CD4-positive, alpha-beta T cell (primary cell): ENCODE results near the gene RSPRY1. TPM values are rescaled to one million over a fixed set of nuclear protein-coding genes. Genes with fewer than 3 reads are reported as not detected.

Experiments used
- ATAC-seq: fragments of 200-7000 bp; cut with Tn5 transposase; one replicate; pipeline ENCODE4 v1.10.0; 2022; ENCODE audit warnings: mild to moderate bottlenecking; ENCODE audit not compliant: poor library complexity
- CTCF ChIA-PET: fragments of 350-600 bp; sonication (Branson Sonifier 250); formaldehyde crosslinking; loops from one replicate; lab custom pipeline; 2021; ENCODE audit warnings: antibody characterized with exemption, inconsistent platforms; lab: Charles Lee
- POLR2A ChIA-PET: fragments of 350-600 bp; sonication (Branson Sonifier 250); formaldehyde crosslinking; loops from one replicate; lab custom pipeline; 2021; ENCODE audit warnings: antibody characterized with exemption, inconsistent platforms; lab: Charles Lee
- DNase-seq, 14 experiments: peaks; one replicate each; pipeline ENCODE4 v3.0.0-alpha.2; 2013 to 2020; ENCODE audit warnings: mixed read lengths in 2 of 14
- H3K27ac ChIP-seq, 2 donors: one replicate each; pipeline versions ENCODE4 v1.5.1 to v1.7.0; 2013; ENCODE audit warnings: low read length in 2 of 2, low read depth in 1 of 2, mild to moderate bottlenecking in 1 of 2
- H3K27me3 ChIP-seq, 2 experiments: 1 replicate in 1 of 2; 2 replicates in 1 of 2; pipeline versions ENCODE4 v1.6.1 to v1.7.0; 2013; ENCODE audit warnings: low read length in 2 of 2, control low read depth in 1 of 2, mild to moderate bottlenecking in 1 of 2, moderate library complexity in 1 of 2; ENCODE audit not compliant: insufficient read depth in 2 of 2, control insufficient read depth in 1 of 2
- H3K36me3 ChIP-seq: one replicate; pipeline ENCODE4 v1.6.1; 2013; ENCODE audit warnings: low read length, control low read depth; ENCODE audit not compliant: insufficient read depth
- H3K4me1 ChIP-seq: one replicate; pipeline ENCODE4 v1.6.1; 2013; ENCODE audit warnings: low read length, control low read depth; ENCODE audit not compliant: insufficient read depth
- H3K4me3 ChIP-seq: one replicate; pipeline ENCODE4 v1.5.1; 2013; ENCODE audit warnings: mild to moderate bottlenecking, low read length, moderate library complexity
- H3K9me3 ChIP-seq, 2 experiments: 1 replicate in 1 of 2; 2 replicates in 1 of 2; pipeline versions ENCODE4 v1.6.1 to v1.7.0; 2013; ENCODE audit warnings: low read length in 2 of 2, mild to moderate bottlenecking in 2 of 2, control low read depth in 1 of 2, moderate library complexity in 1 of 2; ENCODE audit not compliant: control insufficient read depth in 1 of 2, insufficient read depth in 1 of 2
- H3K27ac Mint-ChIP-seq: one replicate; pipeline ENCODE4 v1.8.0; 2020; ENCODE audit warnings: mixed read lengths
- H3K27me3 Mint-ChIP-seq: one replicate; pipeline ENCODE4 v1.8.0; 2021; ENCODE audit warnings: mixed read lengths
- H3K36me3 Mint-ChIP-seq: one replicate; pipeline ENCODE4 v1.8.0; 2021; ENCODE audit warnings: low read depth, mixed read lengths
- H3K4me1 Mint-ChIP-seq: one replicate; pipeline ENCODE4 v1.8.0; 2021; ENCODE audit warnings: low read depth, mixed read lengths
- H3K4me3 Mint-ChIP-seq: one replicate; pipeline ENCODE4 v1.8.0; 2020; ENCODE audit warnings: mild to moderate bottlenecking, mixed read lengths
- H3K9me3 Mint-ChIP-seq: one replicate; pipeline ENCODE4 v1.8.0; 2020; ENCODE audit warnings: mixed read lengths
- intact Hi-C, 2 experiments: fragments of 100-400 bp; cut with DNase I in 1 of 2; cut with micrococcal nuclease in 1 of 2; formaldehyde crosslinking; loops; one replicate each; pipeline versions ENCODE4 v1.15.1 to v1.9.0; 2023 to 2025; cut with DNase I, micrococcal nuclease
- total RNA-seq, 174 experiments: library from RNA in 2 of 174; stranded (reverse) in 2 of 174; gene quantifications; one replicate each; pipeline ENCODE4 v1.2.3 and lab custom pipeline; 2021 to 2026
- TF ChIP-seq, protein P1 (sequence below): fragments of 200-600 bp; IDR thresholded peaks from one replicate; pipeline ENCODE4 v1.8.0; 2022; ENCODE audit warnings: antibody characterized with exemption, mild to moderate bottlenecking

RSPRY1 gene
- total RNA-seq, 2 experiments from 2014 or later = 19.9 to 21.3 TPM

DNA sequence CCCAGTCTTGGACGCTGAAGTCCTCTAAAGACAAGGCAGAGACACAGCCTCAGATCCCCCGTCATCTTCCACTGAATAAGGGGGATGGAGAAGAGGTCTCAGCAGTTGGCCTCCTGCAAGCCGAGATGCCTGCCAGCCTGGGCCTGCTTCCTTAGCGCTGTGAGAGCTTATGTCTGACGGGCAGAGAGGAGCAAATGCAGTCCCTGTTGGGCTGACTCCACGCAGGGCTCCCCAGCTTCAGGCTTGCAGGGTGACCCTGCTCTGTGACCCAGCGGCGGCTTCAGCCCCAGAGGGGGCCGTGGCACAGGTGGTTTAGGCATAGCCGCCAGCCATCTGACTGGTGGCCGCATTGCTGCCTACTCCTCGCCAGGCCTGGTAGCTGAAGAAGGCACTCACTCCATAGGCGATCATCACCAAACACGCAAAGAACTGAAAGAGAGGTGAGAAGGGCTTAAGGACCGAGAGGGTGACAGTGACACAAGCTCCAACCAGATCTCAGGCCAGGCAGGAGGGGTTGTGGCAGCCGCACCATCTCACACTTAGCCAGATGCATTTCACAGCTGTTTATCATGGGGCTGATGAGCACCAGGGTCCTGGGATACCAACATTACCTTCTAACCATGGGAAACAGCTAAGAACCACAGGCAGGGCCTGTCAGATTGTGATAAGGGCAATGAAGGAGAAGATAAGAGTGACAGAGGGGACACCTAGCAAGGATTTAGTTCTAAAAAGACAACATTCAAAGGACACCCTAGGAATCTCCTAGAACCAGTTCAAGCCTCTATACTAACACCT, 70.7 kb downstream of the RSPRY1 start:
- peaks cover 11% of the 10 kb centered on the region for H3K4me1 Mint-ChIP-seq
- DNase-seq = no peak

DNA sequence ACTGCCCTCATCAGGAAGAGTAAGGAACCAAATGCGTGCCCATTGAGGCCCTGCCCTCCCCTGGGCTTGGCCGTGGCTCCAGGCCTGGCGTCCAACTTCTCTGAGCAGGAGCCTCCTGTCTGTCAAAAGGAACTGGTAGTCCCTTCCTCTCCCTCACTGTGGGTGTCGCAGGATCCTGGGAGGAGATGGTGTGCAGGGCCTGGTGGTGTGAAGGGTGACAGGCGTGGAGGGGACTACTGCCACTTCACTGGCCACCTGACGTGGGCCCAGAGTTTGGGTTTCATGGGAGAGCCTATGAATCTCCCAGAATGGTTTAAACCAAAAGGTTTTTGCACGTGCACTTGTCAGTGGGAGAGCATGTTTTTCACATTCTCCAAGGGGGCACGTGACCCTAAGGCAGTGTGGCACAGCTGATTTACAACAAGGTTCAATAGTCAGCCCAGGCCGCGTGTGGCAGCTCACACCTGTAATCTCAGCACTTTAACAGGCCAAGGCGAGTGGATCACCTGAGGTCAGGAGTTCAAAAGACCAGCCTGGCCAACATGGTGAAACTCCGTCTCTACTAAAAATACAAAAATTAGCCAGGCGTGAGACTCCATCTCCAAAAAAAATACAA, 71.4 kb downstream of the RSPRY1 start:
- Histone ChIP-seq H3K4me3 (no peak overlapping the region), H3K27me3 (no peaks in the 10 kb centered on the region), H3K9me3 (no peaks in the 10 kb centered on the region), H3K27ac (no peak overlapping the region), H3K36me3 (peaks cover 25% of the 10 kb centered on the region), H3K4me1 (peaks cover 15% of the 10 kb centered on the region)
- no peaks in the 10 kb centered on the region for H3K27me3 Mint-ChIP-seq
- no peaks in the 10 kb centered on the region for H3K9me3 Mint-ChIP-seq
- peaks cover 42% of the 10 kb centered on the region for H3K36me3 Mint-ChIP-seq
- intact Hi-C loops = no loop called here
- TF ChIP-seq, protein P1, sequence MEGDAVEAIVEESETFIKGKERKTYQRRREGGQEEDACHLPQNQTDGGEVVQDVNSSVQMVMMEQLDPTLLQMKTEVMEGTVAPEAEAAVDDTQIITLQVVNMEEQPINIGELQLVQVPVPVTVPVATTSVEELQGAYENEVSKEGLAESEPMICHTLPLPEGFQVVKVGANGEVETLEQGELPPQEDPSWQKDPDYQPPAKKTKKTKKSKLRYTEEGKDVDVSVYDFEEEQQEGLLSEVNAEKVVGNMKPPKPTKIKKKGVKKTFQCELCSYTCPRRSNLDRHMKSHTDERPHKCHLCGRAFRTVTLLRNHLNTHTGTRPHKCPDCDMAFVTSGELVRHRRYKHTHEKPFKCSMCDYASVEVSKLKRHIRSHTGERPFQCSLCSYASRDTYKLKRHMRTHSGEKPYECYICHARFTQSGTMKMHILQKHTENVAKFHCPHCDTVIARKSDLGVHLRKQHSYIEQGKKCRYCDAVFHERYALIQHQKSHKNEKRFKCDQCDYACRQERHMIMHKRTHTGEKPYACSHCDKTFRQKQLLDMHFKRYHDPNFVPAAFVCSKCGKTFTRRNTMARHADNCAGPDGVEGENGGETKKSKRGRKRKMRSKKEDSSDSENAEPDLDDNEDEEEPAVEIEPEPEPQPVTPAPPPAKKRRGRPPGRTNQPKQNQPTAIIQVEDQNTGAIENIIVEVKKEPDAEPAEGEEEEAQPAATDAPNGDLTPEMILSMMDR = no peak
- H3K4me1 Mint-ChIP-seq = peaks cover 11% of the 10 kb centered on the region
- POLR2A ChIA-PET = interaction anchor here (0.9 kb wide), 1 partner anchor 12 kb away, joined by 3 read pairs; the partner anchor contains the start of gene ARL2BP
- DNase-seq (no peak), ATAC-seq (no peak)
- H3K27ac Mint-ChIP-seq = no peak overlapping the region
- CTCF ChIA-PET = no interaction called here
- no peak overlapping the region for H3K4me3 Mint-ChIP-seq

More for the DNA sequence above, 70.7 kb downstream of the RSPRY1 start:
- intact Hi-C loops = no loop called here
- TF ChIP-seq, protein P1 = no peak
- POLR2A ChIA-PET = interaction anchor here (0.9 kb wide), 1 partner anchor 11 kb away, joined by 3 read pairs; the partner anchor contains the start of gene ARL2BP
- H3K27me3 Mint-ChIP-seq = no peaks in the 10 kb centered on the region
- H3K9me3 ChIP-seq = no peaks in the 10 kb centered on the region
- H3K27me3 ChIP-seq = no peaks in the 10 kb centered on the region
- H3K36me3 ChIP-seq = peaks cover 33% of the 10 kb centered on the region
- no peak overlapping the region for H3K4me3 ChIP-seq
- peaks cover 49% of the 10 kb centered on the region for H3K36me3 Mint-ChIP-seq
- H3K4me3 Mint-ChIP-seq = no peak overlapping the region
- CTCF ChIA-PET = no interaction called here
- no peaks in the 10 kb centered on the region for H3K9me3 Mint-ChIP-seq
- H3K4me1 ChIP-seq = peaks cover 15% of the 10 kb centered on the region
- no peak overlapping the region for H3K27ac Mint-ChIP-seq
- no peak overlapping the region for H3K27ac ChIP-seq
- ATAC-seq = no peak

DNA sequence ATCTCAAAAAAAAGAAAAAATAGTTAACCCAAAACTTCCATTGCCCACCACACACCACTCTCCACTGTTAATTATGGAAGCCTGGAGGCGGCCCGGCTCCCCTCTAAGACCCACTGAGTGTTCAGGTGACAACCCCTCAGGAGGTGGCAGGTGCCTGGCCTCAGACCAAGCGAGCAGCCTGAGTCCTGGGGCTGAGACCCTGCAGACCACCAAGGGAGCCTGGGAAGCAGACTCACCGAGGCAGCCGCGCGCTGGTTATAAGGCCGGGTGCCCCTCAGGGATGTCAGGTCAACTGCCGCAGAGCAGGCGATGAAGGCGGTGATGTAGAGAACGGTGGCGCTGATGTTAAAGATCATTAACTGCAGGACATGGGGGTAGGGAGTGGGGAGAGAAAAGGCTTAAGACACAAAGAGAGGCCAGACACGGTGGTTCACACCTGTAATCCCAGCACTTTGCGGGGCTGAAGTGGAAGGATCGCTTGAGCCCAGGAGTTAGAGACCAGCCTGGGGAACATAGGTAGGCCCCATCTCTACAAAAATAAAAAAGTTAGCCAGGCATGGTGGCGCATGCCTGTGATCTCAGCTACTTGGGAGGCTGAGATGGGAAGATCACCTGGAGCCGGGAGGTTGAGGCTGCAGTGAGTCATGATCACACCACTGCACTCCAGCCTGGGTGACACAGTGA, 72.2 kb downstream of the RSPRY1 start:
- H3K9me3 Mint-ChIP-seq = no peaks in the 10 kb centered on the region
- Histone ChIP-seq H3K36me3 (peaks cover 17% of the 10 kb centered on the region), H3K4me3 (no peak overlapping the region), H3K9me3 (no peaks in the 10 kb centered on the region), H3K27ac (no peak overlapping the region), H3K27me3 (no peaks in the 10 kb centered on the region), H3K4me1 (peaks cover 15% of the 10 kb centered on the region)
- no peak for DNase-seq
- H3K4me1 Mint-ChIP-seq = peaks cover 17% of the 10 kb centered on the region
- H3K4me3 Mint-ChIP-seq = no peak overlapping the region
- POLR2A ChIA-PET = no interaction called here
- TF ChIP-seq, protein P1 = no peak
- no peak for ATAC-seq
- peaks cover 35% of the 10 kb centered on the region for H3K36me3 Mint-ChIP-seq
- no peaks in the 10 kb centered on the region for H3K27me3 Mint-ChIP-seq
- intact Hi-C loops = no loop called here
- CTCF ChIA-PET = no interaction called here
- no peak overlapping the region for H3K27ac Mint-ChIP-seq
